NCI-H2227 (cell line): Measurements from ENCODE around the gene MTRF1.
"Not testable (repeated sequence)": the region's sequence is repeated elsewhere in the genome, so short reads cannot be mapped to it uniquely, and the experiment has no call there.

Experiments used
- DNase-seq: peaks from one replicate; lab custom pipeline; 2025; ENCODE audit not compliant: unreplicated experiment; lab: John Stamatoyannopoulos, UW

Gene MTRF1

DNA sequence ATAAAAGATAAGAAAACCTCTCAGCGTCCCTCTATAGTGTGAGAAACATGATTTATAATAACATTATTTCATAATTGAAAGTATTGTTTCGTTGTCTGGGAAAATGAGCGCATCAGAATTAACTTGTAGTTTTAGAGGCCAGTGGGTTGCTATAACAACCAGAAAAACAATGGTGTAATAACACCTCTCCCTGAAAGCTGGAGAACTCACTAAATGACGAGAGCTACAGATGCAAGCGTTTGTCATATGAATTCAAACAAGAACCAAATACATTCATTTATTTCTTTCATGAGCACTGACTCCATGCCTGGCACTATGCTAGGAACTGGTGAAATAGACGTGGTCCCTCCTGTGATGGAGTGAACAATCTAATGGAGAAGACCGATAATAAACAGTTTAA lies 85.3 kb downstream of the MTRF1 start:
- no peak for DNase-seq

GRCh38 chr13:41177616-41178015 lies 85.8 kb downstream of the MTRF1 start:
- no peak for DNase-seq

DNA sequence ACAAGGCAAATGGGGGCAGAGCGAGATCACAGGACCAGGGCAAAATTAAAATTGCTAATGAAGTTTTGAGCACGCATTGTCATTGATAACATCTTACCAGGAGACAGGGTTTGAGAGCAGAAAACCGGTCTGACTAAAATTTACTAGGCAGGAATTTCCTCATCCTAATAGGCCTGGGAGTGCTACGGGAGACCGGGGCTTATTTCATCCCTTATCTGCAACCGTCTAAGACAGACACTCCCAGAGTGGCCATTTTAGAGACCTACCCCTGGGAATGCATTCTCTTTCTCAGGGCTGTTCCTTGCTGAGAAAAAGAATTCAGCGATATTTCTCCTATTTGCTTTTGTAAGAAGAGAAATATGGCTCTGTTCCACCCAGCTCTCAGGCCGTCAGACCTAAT lies 87.8 kb downstream of the MTRF1 start:
- not testable (repeated sequence) for DNase-seq
